ENCODE measurements around the gene ARID1B. TPM values are rescaled to one million over a fixed set of nuclear protein-coding genes. Genes with fewer than 3 reads are reported as not detected.

Gene ARID1B
- total RNA-seq, 6 experiments from 2014 or later, result 23.2 to 35.3 (median 30.7) TPM

DNA sequence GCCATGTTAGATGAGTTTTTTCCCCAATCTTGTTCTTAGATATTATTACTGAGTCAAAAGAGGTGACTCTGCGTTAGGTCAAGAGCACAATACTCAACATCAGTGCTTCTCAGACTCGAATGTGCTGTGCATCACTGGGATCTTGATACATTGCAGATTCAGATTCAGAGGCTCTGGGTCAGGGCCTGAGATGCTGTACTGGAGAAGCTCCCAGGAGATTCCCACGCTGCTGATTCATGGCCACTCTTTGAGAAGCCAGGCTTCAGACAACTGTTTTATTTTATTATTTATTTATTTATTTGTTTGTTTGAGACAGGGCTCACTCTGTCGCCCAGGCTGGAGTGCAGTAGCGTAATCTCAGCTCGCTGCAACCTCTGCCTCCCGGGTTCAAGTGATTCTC is 41.4 kb upstream of the ARID1B start:
- TF ChIP-seq, protein P1, sequence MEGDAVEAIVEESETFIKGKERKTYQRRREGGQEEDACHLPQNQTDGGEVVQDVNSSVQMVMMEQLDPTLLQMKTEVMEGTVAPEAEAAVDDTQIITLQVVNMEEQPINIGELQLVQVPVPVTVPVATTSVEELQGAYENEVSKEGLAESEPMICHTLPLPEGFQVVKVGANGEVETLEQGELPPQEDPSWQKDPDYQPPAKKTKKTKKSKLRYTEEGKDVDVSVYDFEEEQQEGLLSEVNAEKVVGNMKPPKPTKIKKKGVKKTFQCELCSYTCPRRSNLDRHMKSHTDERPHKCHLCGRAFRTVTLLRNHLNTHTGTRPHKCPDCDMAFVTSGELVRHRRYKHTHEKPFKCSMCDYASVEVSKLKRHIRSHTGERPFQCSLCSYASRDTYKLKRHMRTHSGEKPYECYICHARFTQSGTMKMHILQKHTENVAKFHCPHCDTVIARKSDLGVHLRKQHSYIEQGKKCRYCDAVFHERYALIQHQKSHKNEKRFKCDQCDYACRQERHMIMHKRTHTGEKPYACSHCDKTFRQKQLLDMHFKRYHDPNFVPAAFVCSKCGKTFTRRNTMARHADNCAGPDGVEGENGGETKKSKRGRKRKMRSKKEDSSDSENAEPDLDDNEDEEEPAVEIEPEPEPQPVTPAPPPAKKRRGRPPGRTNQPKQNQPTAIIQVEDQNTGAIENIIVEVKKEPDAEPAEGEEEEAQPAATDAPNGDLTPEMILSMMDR (IDR thresholded peaks at IDR 0.05), result no peak
- TF ChIP-seq POLR2A (IDR thresholded peaks at IDR 0.05), result no peak
- H3K9me3 ChIP-seq, result peaks cover 0 to 4% (median 0%) of the 10 kb centered on the region in 4 donors
- no peak overlapping the region for H3K27ac ChIP-seq
- DNase-seq, result no peak
- no peaks in the 10 kb centered on the region for H3K36me3 ChIP-seq
- H3K4me3 ChIP-seq, result no peak overlapping the region
- no peaks in the 10 kb centered on the region for H3K27me3 ChIP-seq
- intact Hi-C loops (cut with DNase I), result no loop called here
- 100% methylated on average over 7 of the region's 7 CpGs for WGBS (ENCODE audit: insufficient coverage, low coverage, low lambda C conversion rate, missing lambda C conversion rate)
- ATAC-seq, result no peak
- H3K4me1 ChIP-seq, result no peaks in the 10 kb centered on the region

DNA sequence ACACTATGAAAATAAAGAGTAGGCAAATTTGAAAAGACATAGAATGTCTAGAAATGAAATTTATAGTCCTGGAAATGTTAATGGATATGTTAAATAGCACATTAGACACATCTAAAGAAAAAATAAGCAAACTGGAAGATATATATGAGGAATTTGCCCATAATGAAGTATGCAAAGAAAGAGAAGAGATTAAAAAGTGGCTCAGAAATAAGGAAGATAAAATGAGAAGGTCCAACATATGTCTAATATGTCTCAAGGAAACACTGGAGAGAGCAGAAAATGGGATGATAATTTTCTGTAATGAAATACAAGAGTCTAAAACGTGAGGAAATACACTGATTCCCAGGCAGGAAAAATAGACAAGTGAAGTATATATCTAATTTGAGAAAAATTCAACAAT is 36.6 kb upstream of the ARID1B start:
- H3K27ac ChIP-seq, result no peak overlapping the region
- no peak for DNase-seq
- no peaks in the 10 kb centered on the region for H3K36me3 ChIP-seq
- no peak for ATAC-seq
- H3K9me3 ChIP-seq, result peaks cover 0 to 4% (median 0%) of the 10 kb centered on the region in 4 donors
- 42% methylated on average over 1 of the region's 1 CpG for WGBS (ENCODE audit: insufficient coverage, low coverage, low lambda C conversion rate, missing lambda C conversion rate)
- H3K4me3 ChIP-seq, result no peak overlapping the region
- no peaks in the 10 kb centered on the region for H3K4me1 ChIP-seq
- TF ChIP-seq, protein P1 (IDR thresholded peaks at IDR 0.05), result no peak
- TF ChIP-seq POLR2A (IDR thresholded peaks at IDR 0.05), result no peak
- H3K27me3 ChIP-seq, result no peaks in the 10 kb centered on the region
- intact Hi-C loops (cut with DNase I), result no loop called here

DNA sequence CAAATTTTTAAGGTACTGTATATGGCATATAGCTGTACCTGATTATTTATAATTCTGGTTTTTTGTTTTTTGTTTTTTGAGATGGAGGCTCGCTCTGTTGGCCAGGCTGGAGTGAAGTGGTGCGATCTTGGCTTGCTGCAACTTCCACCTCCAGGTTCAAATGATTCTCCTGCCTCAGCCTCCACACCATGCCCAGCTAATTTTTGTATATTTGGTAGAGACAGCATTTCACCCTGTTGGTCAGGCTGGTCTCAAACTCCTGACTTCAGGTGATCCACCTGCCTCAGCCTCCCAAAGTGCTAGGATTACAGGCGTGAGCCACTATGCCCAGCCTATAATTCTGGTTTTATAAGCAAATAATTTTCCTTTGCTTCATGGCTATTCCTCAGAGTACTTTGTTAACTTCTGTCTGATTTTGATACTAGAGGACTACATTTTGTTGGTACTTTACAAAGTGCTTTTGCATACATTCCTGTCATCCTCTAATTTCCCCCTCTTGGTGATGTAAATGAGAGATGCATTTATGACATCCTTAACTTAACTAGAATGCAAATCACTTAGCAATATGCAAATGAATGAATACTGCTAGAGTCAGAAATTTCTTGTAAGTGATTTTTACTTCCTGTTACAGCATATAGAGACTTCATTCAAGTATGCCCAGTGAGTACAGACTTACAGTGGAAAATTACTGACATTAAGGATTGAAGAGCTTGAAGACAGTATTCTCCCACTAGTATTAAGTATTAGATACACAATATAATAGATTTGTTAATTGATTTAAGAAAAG is 35.7 kb upstream of the ARID1B start:
- ATAC-seq, result no peak
- no peak for TF ChIP-seq POLR2A (IDR thresholded peaks at IDR 0.05)
- TF ChIP-seq, protein P1 (IDR thresholded peaks at IDR 0.05), result no peak
- peaks cover 0 to 4% (median 0%) of the 10 kb centered on the region in 4 donors for H3K9me3 ChIP-seq
- H3K36me3 ChIP-seq, result no peaks in the 10 kb centered on the region
- H3K27ac ChIP-seq, result no peak overlapping the region
- DNase-seq, result no peak
- H3K4me1 ChIP-seq, result no peaks in the 10 kb centered on the region
- 92% methylated on average over 3 of the region's 3 CpGs for WGBS (ENCODE audit: insufficient coverage, low coverage, low lambda C conversion rate, missing lambda C conversion rate)
- intact Hi-C loops (cut with DNase I), result no loop called here
- no peaks in the 10 kb centered on the region for H3K27me3 ChIP-seq
- no peak overlapping the region for H3K4me3 ChIP-seq

DNA sequence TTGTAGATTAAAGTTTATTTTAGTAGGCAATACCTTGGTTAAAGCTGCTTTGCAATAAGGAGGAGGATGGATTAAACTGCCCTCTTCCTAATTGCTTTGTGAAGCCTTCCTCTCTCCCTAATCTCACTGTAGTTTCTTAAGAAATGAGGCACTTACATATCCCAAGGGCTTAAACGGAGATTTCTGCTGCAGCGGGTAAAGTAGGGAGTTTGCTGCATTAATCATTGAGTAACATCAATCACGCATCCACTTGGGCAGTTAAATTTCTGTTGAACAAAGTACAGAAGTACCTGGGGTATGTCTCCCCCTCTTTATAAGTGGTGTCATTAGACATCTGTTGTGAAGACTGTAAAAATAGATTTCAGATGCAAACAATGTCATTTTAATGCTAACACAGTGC is 29.5 kb upstream of the ARID1B start:
- Histone ChIP-seq H3K36me3 (no peaks in the 10 kb centered on the region), H3K27me3 (no peaks in the 10 kb centered on the region), H3K27ac (no peak overlapping the region), H3K4me3 (no peak overlapping the region), H3K9me3 (no peaks in the 10 kb centered on the region), H3K4me1 (no peaks in the 10 kb centered on the region)
- TF ChIP-seq, protein P1 (IDR thresholded peaks at IDR 0.05), result no peak
- no peak for TF ChIP-seq POLR2A (IDR thresholded peaks at IDR 0.05)
- no peak for ATAC-seq
- intact Hi-C loops (cut with DNase I), result no loop called here
- DNase-seq, result no peak
- 72% methylated on average over 3 of the region's 3 CpGs for WGBS (ENCODE audit: insufficient coverage, low coverage, low lambda C conversion rate, missing lambda C conversion rate)
